Measurements from ENCODE around the gene IL12RB2. TPM values are rescaled to one million over a fixed set of nuclear protein-coding genes. Genes with fewer than 3 reads are reported as not detected.

The IL12RB2 gene
- total RNA-seq, 1 donor from 2014 or later, result 2.3 TPM

- intact Hi-C loops (cut with DNase I), result loop anchor here (1.0 kb wide), 1 partner anchor 16 kb away; no protein-coding TSS in a partner anchor
- no peak for ATAC-seq
- no peak for DNase-seq (ENCODE audit: low spot score)
Measured at GRCh38 chr1:67418839-67419586, 111.3 kb downstream of the IL12RB2 start.

- DNase-seq (ENCODE audit: low spot score), result no peak
- intact Hi-C loops (cut with DNase I), result no loop called here
- no peak for ATAC-seq
Measured at GRCh38 chr1:67420835-67421492, 113.3 kb downstream of the IL12RB2 start.

- ATAC-seq (no peak), DNase-seq (ENCODE audit: low spot score) (no peak)
- intact Hi-C loops (cut with DNase I), result loop anchor here (5.0 kb wide), 1 partner anchor 615 kb away; no protein-coding TSS in a partner anchor
Measured at GRCh38 chr1:67427465-67427864, 119.8 kb downstream of the IL12RB2 start.

GRCh38 chr1:67427947-67428346 lies 120.3 kb downstream of the IL12RB2 start:
- DNase-seq (ENCODE audit: low spot score) (no peak), ATAC-seq (no peak)
- intact Hi-C loops (cut with DNase I), result loop anchor here (5.0 kb wide), 1 partner anchor 614 kb away; no protein-coding TSS in a partner anchor

- DNase-seq (ENCODE audit: low spot score) (no peak), ATAC-seq (peak; percentile 0)
- intact Hi-C loops (cut with DNase I), result loop anchor here (5.0 kb wide), 1 partner anchor 613 kb away; no protein-coding TSS in a partner anchor
Measured at GRCh38 chr1:67429011-67429527, 121.4 kb downstream of the IL12RB2 start.

GRCh38 chr1:67429528-67430357 lies 122.1 kb downstream of the IL12RB2 start:
- DNase-seq (ENCODE audit: low spot score), result peak; percentile 63
- intact Hi-C loops (cut with DNase I), result loop anchor here (5.0 kb wide), 1 partner anchor 613 kb away; no protein-coding TSS in a partner anchor
- peak; percentile 27 for ATAC-seq

GRCh38 chr1:67430358-67431155 lies 122.9 kb downstream of the IL12RB2 start, which contains the start of gene SERBP1:
Gene SERBP1, minus strand, starts transcription at chr1:67430402. Its CDS starts 102 bp downstream, at chr1:67430300.
- peak; percentile 97 for DNase-seq (ENCODE audit: low spot score)

GRCh38 chr1:67431156-67431765 lies 123.6 kb downstream of the IL12RB2 start:
- intact Hi-C loops (cut with DNase I), result no loop called here
- ATAC-seq (no peak), DNase-seq (ENCODE audit: low spot score) (no peak)

More at GRCh38 chr1:67430358-67431155, 122.9 kb downstream of the IL12RB2 start, which contains the start of gene SERBP1:
- intact Hi-C loops (cut with DNase I), result no loop called here
- ATAC-seq, result peak; percentile 99

GRCh38 chr1:67431869-67432578 lies 124.4 kb downstream of the IL12RB2 start:
- intact Hi-C loops (cut with DNase I), result no loop called here
- DNase-seq (ENCODE audit: low spot score) (no peak), ATAC-seq (no peak)

- intact Hi-C loops (cut with DNase I), result no loop called here
Measured at GRCh38 chr1:67432745-67433144, 125.1 kb downstream of the IL12RB2 start.

GRCh38 chr1:67433837-67434236 lies 126.2 kb downstream of the IL12RB2 start:
- ATAC-seq, result no peak
- no peak for DNase-seq (ENCODE audit: low spot score)
- intact Hi-C loops (cut with DNase I), result no loop called here

More at GRCh38 chr1:67432745-67433144, 125.1 kb downstream of the IL12RB2 start:
- no peak for ATAC-seq
- DNase-seq (ENCODE audit: low spot score), result no peak

GRCh38 chr1:67434491-67434890 lies 126.8 kb downstream of the IL12RB2 start:
- no peak for DNase-seq (ENCODE audit: low spot score)
- no peak for ATAC-seq
- intact Hi-C loops (cut with DNase I), result no loop called here

- DNase-seq (ENCODE audit: low spot score) (no peak), ATAC-seq (no peak)
- intact Hi-C loops (cut with DNase I), result no loop called here
Measured at GRCh38 chr1:67436511-67437055, 128.9 kb downstream of the IL12RB2 start.

GRCh38 chr1:67437961-67438360 lies 130.3 kb downstream of the IL12RB2 start:
- intact Hi-C loops (cut with DNase I), result no loop called here

GRCh38 chr1:67439277-67440029 lies 131.8 kb downstream of the IL12RB2 start:
- no peak for ATAC-seq
- intact Hi-C loops (cut with DNase I), result no loop called here
- no peak for DNase-seq (ENCODE audit: low spot score)

More at GRCh38 chr1:67437961-67438360, 130.3 kb downstream of the IL12RB2 start:
- no peak for ATAC-seq
- no peak for DNase-seq (ENCODE audit: low spot score)

GRCh38 chr1:67440339-67440738 lies 132.7 kb downstream of the IL12RB2 start:
- intact Hi-C loops (cut with DNase I), result no loop called here
- DNase-seq (ENCODE audit: low spot score), result no peak
- ATAC-seq, result no peak
